ENCODE data around the gene ENPP3. TPM values are rescaled to one million over a fixed set of nuclear protein-coding genes. Genes with fewer than 3 reads are reported as not detected.

The ENPP3 gene
- total and polyA plus RNA-seq, 2 of the 13 experiments (the other 11 are each of a cell fraction or from before 2014, with no cell fraction given) = 40.0 to 75.4 TPM

DNA sequence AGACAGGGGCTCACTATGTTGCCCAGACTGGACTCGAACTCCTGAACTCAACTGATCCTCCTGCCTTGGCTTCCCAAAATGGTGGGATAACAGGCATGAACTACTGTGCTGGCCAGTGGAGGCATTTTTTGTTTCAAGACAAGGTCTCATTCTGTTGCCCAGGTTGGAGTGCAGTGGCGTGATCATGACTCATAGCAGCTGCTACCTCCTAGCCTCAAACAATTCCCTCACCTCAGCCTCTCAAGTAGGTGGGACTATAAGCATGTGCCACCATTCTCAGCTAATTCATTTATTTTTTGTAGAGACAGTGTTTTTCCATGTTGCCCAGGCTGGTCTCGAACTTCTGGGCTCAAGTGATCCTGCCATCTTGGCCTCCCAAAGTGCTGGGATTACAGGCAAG, 17.2 kb downstream of the ENPP3 start:
- H3K9me3 ChIP-seq (ENCODE audit: low read length) = no peaks in the 10 kb centered on the region
- H3K36me3 ChIP-seq (replicated peaks in 1 of 2; ENCODE audit: control insufficient read depth in 1 of 2, insufficient read depth in 2 of 2, low read length in 2 of 2) = peaks cover 34 to 88% of the 10 kb centered on the region in 2 experiments
- no peaks in the 10 kb centered on the region for H3K4me1 ChIP-seq (ENCODE audit: insufficient read depth, low read length)
- ChIA-PET CTCF (ENCODE audit: low intra/inter-chr PET ratio, low total read pairs) (no interaction called here), POLR2A (no interaction called here)
- FAIRE-seq (no peak), ATAC-seq (no peak), DNase-seq (ENCODE audit: low spot score) (no peak)
- no peaks in the 10 kb centered on the region for H3K27me3 ChIP-seq (ENCODE audit: control insufficient read depth in 1 of 2, insufficient read depth in 2 of 2, low read length in 2 of 2)
- in situ Hi-C loops (cut with HindIII; ENCODE audit: extremely low pct_ligation_motif_present, low pct_unique_long_range_greater_than_20kb) = no loop called here
- H3K79me2 ChIP-seq (ENCODE audit: insufficient read depth, low read length) = no peaks in the 10 kb centered on the region
- no peak overlapping the region for H2AFZ ChIP-seq (ENCODE audit: low read length)
- BruUV-seq (replicated peaks) = no TSS peak
- TF ChIP-seq, protein P1, sequence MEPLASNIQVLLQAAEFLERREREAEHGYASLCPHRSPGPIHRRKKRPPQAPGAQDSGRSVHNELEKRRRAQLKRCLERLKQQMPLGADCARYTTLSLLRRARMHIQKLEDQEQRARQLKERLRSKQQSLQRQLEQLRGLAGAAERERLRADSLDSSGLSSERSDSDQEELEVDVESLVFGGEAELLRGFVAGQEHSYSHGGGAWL (CRISPR knock-in tag; IDR thresholded peaks at IDR 0.05) = no peak
- no peak for TF ChIP-seq JUND (CRISPR knock-in tag; IDR thresholded peaks at IDR 0.05)
- no peak for TF ChIP-seq SUZ12 (IDR thresholded peaks at IDR 0.05; ENCODE audit: low read depth, low read length)
- 95% methylated on average over 3 of the region's 3 CpGs for WGBS (ENCODE audit: low lambda C conversion rate)
- H4K20me1 ChIP-seq (ENCODE audit: insufficient read depth, low read length) = no peaks in the 10 kb centered on the region
- H3K4me3 ChIP-seq (replicated peaks in 1 of 3; ENCODE audit: insufficient read depth in 1 of 3, low read depth in 2 of 3, low read length in 3 of 3) = no peak overlapping the region
- no peak overlapping the region for H3K9ac ChIP-seq (ENCODE audit: insufficient read depth, low read depth, low read length)
- H3K4me2 ChIP-seq (ENCODE audit: low read depth, low read length) = no peak overlapping the region
- intact Hi-C loops (cut with micrococcal nuclease; ENCODE audit: unreplicated experiment) = no loop called here
- no peak overlapping the region for H3K27ac ChIP-seq (ENCODE audit: extremely low read length, insufficient read depth, low read length)

DNA sequence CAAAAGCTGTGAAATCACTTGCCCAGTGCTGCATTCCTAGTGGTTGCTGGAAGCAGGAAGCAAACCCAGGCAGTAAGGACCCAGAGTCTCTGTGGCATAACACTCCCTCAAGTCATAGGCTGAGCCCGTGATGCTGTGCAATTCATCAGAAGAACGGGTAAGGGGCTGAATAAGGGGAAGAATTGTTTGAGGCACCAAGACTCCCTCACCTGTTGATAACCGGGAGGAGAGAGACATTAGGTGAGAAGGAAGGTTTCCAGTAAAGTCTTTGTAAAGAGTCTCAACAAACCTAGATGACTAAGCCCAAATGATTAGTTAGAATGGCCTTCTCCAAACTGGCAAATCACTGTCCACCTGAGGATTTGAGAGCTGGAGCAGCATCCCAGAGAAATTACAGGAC, 18.3 kb downstream of the ENPP3 start:
- TF ChIP-seq, protein P2, sequence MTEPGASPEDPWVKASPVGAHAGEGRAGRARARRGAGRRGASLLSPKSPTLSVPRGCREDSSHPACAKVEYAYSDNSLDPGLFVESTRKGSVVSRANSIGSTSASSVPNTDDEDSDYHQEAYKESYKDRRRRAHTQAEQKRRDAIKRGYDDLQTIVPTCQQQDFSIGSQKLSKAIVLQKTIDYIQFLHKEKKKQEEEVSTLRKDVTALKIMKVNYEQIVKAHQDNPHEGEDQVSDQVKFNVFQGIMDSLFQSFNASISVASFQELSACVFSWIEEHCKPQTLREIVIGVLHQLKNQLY (CRISPR knock-in tag; IDR thresholded peaks at IDR 0.05) = no peak
- TF ChIP-seq ZNF354B (CRISPR knock-in tag; IDR thresholded peaks at IDR 0.05) (no peak), PAWR (CRISPR knock-in tag; IDR thresholded peaks at IDR 0.05; ENCODE audit: borderline replicate concordance) (no peak), NFKBIZ (CRISPR knock-in tag; IDR thresholded peaks at IDR 0.05) (no peak), ZNF33B (CRISPR knock-in tag; IDR thresholded peaks at IDR 0.05) (no peak), ZNF205 (CRISPR knock-in tag; IDR thresholded peaks at IDR 0.05) (no peak), MXD4 (CRISPR knock-in tag; IDR thresholded peaks at IDR 0.05) (no peak), CCAR2 (optimal IDR thresholded peaks at IDR 0.05; ENCODE audit: low read depth, low read length) (no peak), DPF2 (CRISPR knock-in tag; IDR thresholded peaks at IDR 0.05; ENCODE audit: borderline replicate concordance, low read depth) (no peak)
- TF ChIP-seq, protein P3, sequence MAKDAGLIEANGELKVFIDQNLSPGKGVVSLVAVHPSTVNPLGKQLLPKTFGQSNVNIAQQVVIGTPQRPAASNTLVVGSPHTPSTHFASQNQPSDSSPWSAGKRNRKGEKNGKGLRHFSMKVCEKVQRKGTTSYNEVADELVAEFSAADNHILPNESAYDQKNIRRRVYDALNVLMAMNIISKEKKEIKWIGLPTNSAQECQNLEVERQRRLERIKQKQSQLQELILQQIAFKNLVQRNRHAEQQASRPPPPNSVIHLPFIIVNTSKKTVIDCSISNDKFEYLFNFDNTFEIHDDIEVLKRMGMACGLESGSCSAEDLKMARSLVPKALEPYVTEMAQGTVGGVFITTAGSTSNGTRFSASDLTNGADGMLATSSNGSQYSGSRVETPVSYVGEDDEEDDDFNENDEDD (CRISPR knock-in tag; IDR thresholded peaks at IDR 0.05; ENCODE audit: borderline replicate concordance) = no peak
- TF ChIP-seq, protein P4, sequence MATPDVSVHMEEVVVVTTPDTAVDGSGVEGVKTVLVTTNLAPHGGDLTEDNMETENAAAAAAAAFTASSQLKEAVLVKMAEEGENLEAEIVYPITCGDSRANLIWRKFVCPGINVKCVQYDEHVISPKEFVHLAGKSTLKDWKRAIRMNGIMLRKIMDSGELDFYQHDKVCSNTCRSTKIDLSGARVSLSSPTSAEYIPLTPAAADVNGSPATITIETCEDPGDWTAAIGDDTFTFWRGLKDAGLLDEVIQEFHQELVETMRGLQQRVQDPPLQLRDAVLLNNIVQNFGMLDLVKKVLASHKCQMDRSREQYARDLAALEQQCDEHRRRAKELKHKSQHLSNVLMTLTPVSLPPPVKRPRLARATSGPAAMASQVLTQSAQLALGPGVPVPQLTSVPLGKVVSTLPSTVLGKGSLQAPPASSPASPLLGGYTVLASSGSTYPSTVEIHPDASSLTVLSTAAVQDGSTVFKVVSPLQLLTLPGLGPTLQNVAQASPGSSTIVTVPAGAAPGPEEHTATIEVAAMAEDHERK (CRISPR knock-in tag; IDR thresholded peaks at IDR 0.05; ENCODE audit: low read depth) = no peak

More for the DNA sequence above, 18.3 kb downstream of the ENPP3 start:
- DNase-seq (ENCODE audit: low spot score) (no peak), FAIRE-seq (no peak), ATAC-seq (no peak)
- Histone ChIP-seq H3K36me3 (replicated peaks in 1 of 2; ENCODE audit: control insufficient read depth in 1 of 2, insufficient read depth in 2 of 2, low read length in 2 of 2) (peaks cover 32 to 86% of the 10 kb centered on the region in 2 experiments), H3K27me3 (ENCODE audit: control insufficient read depth in 1 of 2, insufficient read depth in 2 of 2, low read length in 2 of 2) (no peaks in the 10 kb centered on the region), H2AFZ (ENCODE audit: low read length) (no peak overlapping the region), H3K9ac (ENCODE audit: insufficient read depth, low read depth, low read length) (no peak overlapping the region), H3K79me2 (ENCODE audit: insufficient read depth, low read length) (no peaks in the 10 kb centered on the region), H3K4me2 (ENCODE audit: low read depth, low read length) (no peak overlapping the region), H3K27ac (ENCODE audit: extremely low read length, insufficient read depth, low read length) (no peak overlapping the region), H3K4me3 (replicated peaks in 1 of 3; ENCODE audit: insufficient read depth in 1 of 3, low read depth in 2 of 3, low read length in 3 of 3) (no peak overlapping the region), H3K4me1 (ENCODE audit: insufficient read depth, low read length) (no peaks in the 10 kb centered on the region), H3K9me3 (ENCODE audit: low read length) (no peaks in the 10 kb centered on the region), H4K20me1 (ENCODE audit: insufficient read depth, low read length) (no peaks in the 10 kb centered on the region)
- ChIA-PET POLR2A (no interaction called here), CTCF (ENCODE audit: low intra/inter-chr PET ratio, low total read pairs) (no interaction called here)
- in situ Hi-C loops (cut with HindIII; ENCODE audit: extremely low pct_ligation_motif_present, low pct_unique_long_range_greater_than_20kb) (no loop called here), intact Hi-C loops (cut with micrococcal nuclease; ENCODE audit: unreplicated experiment) (no loop called here)
- BruUV-seq (replicated peaks) = no TSS peak
- 95% methylated on average over 3 of the region's 3 CpGs for WGBS (ENCODE audit: low lambda C conversion rate)
